GM20000 (cell line): ENCODE data around the gene NID1.
"Not testable (repeated sequence)": the region's sequence is repeated elsewhere in the genome, so short reads cannot be mapped to it uniquely, and the experiment has no call there.

Source experiments
- DNase-seq: peaks from one replicate; pipeline ENCODE4 v3.0.0; 2012; ENCODE audit warnings: low spot score
- CTCF ChIP-seq: IDR thresholded peaks from 2 replicates; pipeline ENCODE4 v1.5.1; 2012; ENCODE audit warnings: mild to moderate bottlenecking, control low read depth; ENCODE audit errors: extremely low read depth, missing control alignments

Gene NID1

GRCh38 chr1:236100799-236101198, 35.9 kb upstream of the NID1 start:
- no peak for TF ChIP-seq CTCF
- DNase-seq = no peak

GRCh38 chr1:236099355-236099974, 34.6 kb upstream of the NID1 start:
- no peak for TF ChIP-seq CTCF
- DNase-seq = no peak

GRCh38 chr1:236098267-236098666, 33.4 kb upstream of the NID1 start:
- no peak for DNase-seq
- TF ChIP-seq CTCF = no peak

- not testable (repeated sequence) for DNase-seq
These were observed 32.0 kb upstream of the NID1 start for GRCh38 chr1:236096660-236097482.

- TF ChIP-seq CTCF = no peak
- no peak for DNase-seq
These were observed 31.0 kb upstream of the NID1 start for GRCh38 chr1:236095705-236096520.

- no peak for DNase-seq
- TF ChIP-seq CTCF = no peak
These were observed 28.0 kb upstream of the NID1 start for GRCh38 chr1:236092899-236093298.

GRCh38 chr1:236091933-236092318, 27.0 kb upstream of the NID1 start:
- no peak for DNase-seq
- TF ChIP-seq CTCF = no peak
